ENCODE data around the gene HCN2.
"Not testable (repeated sequence)": the region's sequence is repeated elsewhere in the genome, so short reads cannot be mapped to it uniquely, and the experiment has no call there.

Gene HCN2

GRCh38 chr19:621191-621590 is 31.5 kb downstream of the HCN2 start:
- not testable (repeated sequence) for DNase-seq

- no peak for DNase-seq
Measured at GRCh38 chr19:621819-622218, 32.1 kb downstream of the HCN2 start.

- no peak for DNase-seq
Measured at GRCh38 chr19:622666-623065, 33.0 kb downstream of the HCN2 start.

GRCh38 chr19:623175-623916 is 33.7 kb downstream of the HCN2 start:
- DNase-seq: no peak

- DNase-seq: no peak
Measured at GRCh38 chr19:623974-624373, 34.3 kb downstream of the HCN2 start.

GRCh38 chr19:624433-625109 is 34.9 kb downstream of the HCN2 start:
- no peak for DNase-seq

GRCh38 chr19:625257-625656 is 35.6 kb downstream of the HCN2 start:
- no peak for DNase-seq

GRCh38 chr19:626566-626965 is 36.9 kb downstream of the HCN2 start:
- DNase-seq: not testable (repeated sequence)

GRCh38 chr19:628168-628567 is 38.5 kb downstream of the HCN2 start:
- DNase-seq: no peak

- DNase-seq: not testable (repeated sequence)
Measured at GRCh38 chr19:629515-629914, 39.8 kb downstream of the HCN2 start.

GRCh38 chr19:629961-630714 is 40.5 kb downstream of the HCN2 start:
- no peak for DNase-seq

- DNase-seq: no peak
Measured at GRCh38 chr19:632579-633067, 42.9 kb downstream of the HCN2 start.

GRCh38 chr19:633068-633785 is 43.5 kb downstream of the HCN2 start, which contains the start of gene POLRMT:
Gene POLRMT, minus strand, starts transcription at chr19:633537. Its CDS starts 25 bp downstream, at chr19:633512.
- peak; percentile 93 to 94 for DNase-seq

GRCh38 chr19:633786-634639 is 44.3 kb downstream of the HCN2 start:
- DNase-seq: no peak

GRCh38 chr19:634975-635652 is 45.4 kb downstream of the HCN2 start:
- no peak for DNase-seq

GRCh38 chr19:638906-639252 is 49.2 kb downstream of the HCN2 start:
- no peak for DNase-seq

GRCh38 chr19:639253-640160 is 49.8 kb downstream of the HCN2 start, which contains the start of gene FGF22:
Gene FGF22, plus strand, starts transcription at chr19:639879. Its CDS starts 47 bp downstream, at chr19:639926.
- DNase-seq: peak; percentile 95 to 96

GRCh38 chr19:640161-640558 is 50.5 kb downstream of the HCN2 start:
- DNase-seq: no peak

- DNase-seq: no peak
Measured at GRCh38 chr19:640606-641189, 51.0 kb downstream of the HCN2 start.

- no peak for DNase-seq
Measured at GRCh38 chr19:641702-642101, 52.0 kb downstream of the HCN2 start.

Data from activated CD4-positive, alpha-beta T cell treated with anti-CD3 and anti-CD28 coated beads, Interleukin-2, amount 50 U/mL, for 4 hours (primary cell).